ENCODE results near the gene SLC27A2.
"Not testable (repeated sequence)": the region's sequence is repeated elsewhere in the genome, so short reads cannot be mapped to it uniquely, and the experiment has no call there.

SLC27A2 gene

GRCh38 chr15:50150349-50150748 lies 31.6 kb upstream of the SLC27A2 start:
- Histone ChIP-seq H3K4me1 (no peaks in the 10 kb centered on the region), H3K36me3 (no peaks in the 10 kb centered on the region), H3K9me3 (peaks cover 0 to 6% (median 0%) of the 10 kb centered on the region in 3 donors), H3K27me3 (no peaks in the 10 kb centered on the region), H3K4me3 (no peak overlapping the region), H3K27ac (no peak overlapping the region)
- TF ChIP-seq, protein P1, sequence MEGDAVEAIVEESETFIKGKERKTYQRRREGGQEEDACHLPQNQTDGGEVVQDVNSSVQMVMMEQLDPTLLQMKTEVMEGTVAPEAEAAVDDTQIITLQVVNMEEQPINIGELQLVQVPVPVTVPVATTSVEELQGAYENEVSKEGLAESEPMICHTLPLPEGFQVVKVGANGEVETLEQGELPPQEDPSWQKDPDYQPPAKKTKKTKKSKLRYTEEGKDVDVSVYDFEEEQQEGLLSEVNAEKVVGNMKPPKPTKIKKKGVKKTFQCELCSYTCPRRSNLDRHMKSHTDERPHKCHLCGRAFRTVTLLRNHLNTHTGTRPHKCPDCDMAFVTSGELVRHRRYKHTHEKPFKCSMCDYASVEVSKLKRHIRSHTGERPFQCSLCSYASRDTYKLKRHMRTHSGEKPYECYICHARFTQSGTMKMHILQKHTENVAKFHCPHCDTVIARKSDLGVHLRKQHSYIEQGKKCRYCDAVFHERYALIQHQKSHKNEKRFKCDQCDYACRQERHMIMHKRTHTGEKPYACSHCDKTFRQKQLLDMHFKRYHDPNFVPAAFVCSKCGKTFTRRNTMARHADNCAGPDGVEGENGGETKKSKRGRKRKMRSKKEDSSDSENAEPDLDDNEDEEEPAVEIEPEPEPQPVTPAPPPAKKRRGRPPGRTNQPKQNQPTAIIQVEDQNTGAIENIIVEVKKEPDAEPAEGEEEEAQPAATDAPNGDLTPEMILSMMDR (IDR thresholded peaks at IDR 0.05): no peak
- DNase-seq: no peak
- intact Hi-C loops (cut with DNase I; ENCODE audit: low total_unique reads): no loop called here

GRCh38 chr15:50150851-50151250 lies 31.1 kb upstream of the SLC27A2 start:
- H3K36me3 ChIP-seq: no peaks in the 10 kb centered on the region
- no peaks in the 10 kb centered on the region for H3K27me3 ChIP-seq
- no peak for DNase-seq
- intact Hi-C loops (cut with DNase I; ENCODE audit: low total_unique reads): no loop called here
- no peak overlapping the region for H3K4me3 ChIP-seq
- no peak overlapping the region for H3K27ac ChIP-seq
- H3K4me1 ChIP-seq: no peaks in the 10 kb centered on the region
- peaks cover 0 to 6% (median 0%) of the 10 kb centered on the region in 3 donors for H3K9me3 ChIP-seq
- TF ChIP-seq, protein P1 (IDR thresholded peaks at IDR 0.05): no peak

DNA sequence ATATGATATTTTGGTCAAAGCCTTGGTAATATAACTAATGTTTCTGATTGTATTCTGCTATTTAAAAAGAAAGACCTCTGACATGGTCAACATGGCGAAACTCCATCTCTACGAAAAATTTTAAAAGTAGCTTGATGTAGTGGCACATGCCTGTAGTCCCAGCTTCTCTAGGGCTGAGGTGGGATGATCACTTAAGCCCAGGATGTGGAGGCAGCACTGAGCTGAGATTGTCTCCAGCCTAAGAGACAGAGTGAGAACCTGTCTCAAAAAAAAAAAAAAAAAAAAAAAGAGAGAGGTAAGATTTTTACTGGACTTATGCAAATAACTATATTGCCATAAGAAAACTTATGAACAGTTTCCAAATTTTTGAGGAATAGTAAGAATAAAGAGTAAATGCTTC lies 30.5 kb upstream of the SLC27A2 start:
- no peaks in the 10 kb centered on the region for H3K4me1 ChIP-seq
- DNase-seq: no peak
- no peaks in the 10 kb centered on the region for H3K27me3 ChIP-seq
- no peak overlapping the region for H3K4me3 ChIP-seq
- TF ChIP-seq, protein P1 (IDR thresholded peaks at IDR 0.05): no peak
- no peak overlapping the region for H3K27ac ChIP-seq
- intact Hi-C loops (cut with DNase I; ENCODE audit: low total_unique reads): no loop called here
- H3K36me3 ChIP-seq: no peaks in the 10 kb centered on the region
- H3K9me3 ChIP-seq: peaks cover 0 to 6% (median 0%) of the 10 kb centered on the region in 3 donors

DNA sequence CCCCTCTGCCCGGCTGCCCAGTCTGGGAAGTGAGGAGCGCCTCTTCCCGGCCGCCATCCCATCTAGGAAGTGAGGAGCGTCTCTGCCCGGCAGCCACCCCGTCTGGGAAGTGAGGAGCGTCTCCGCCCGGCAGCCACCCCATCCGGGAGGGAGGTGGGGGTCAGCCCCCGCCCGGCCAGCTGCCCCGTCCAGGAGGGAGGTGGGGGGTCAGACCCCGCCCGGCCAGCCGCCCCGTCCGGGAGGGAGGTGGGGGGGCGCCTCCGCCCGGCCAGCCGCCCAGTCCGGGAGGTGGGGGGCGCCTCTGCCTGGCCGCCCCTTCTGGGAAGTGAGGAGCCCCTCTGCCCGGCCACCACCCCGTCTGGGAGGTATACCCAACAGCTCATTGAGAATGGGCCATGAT lies 23.8 kb upstream of the SLC27A2 start:
- not testable (repeated sequence) for H3K9me3 ChIP-seq, H3K27ac ChIP-seq

GRCh38 chr15:50162969-50163718 lies 18.9 kb upstream of the SLC27A2 start:
- TF ChIP-seq, protein P1 (IDR thresholded peaks at IDR 0.05): no peak
- Histone ChIP-seq H3K27ac (no peak overlapping the region), H3K27me3 (no peaks in the 10 kb centered on the region), H3K36me3 (no peaks in the 10 kb centered on the region), H3K4me1 (no peaks in the 10 kb centered on the region), H3K9me3 (no peaks in the 10 kb centered on the region), H3K4me3 (no peak overlapping the region)
- no peak for DNase-seq
- intact Hi-C loops (cut with DNase I; ENCODE audit: low total_unique reads): no loop called here

More for the DNA sequence above, 23.8 kb upstream of the SLC27A2 start:
- H3K27me3 ChIP-seq; intact Hi-C loops (cut with DNase I; ENCODE audit: low total_unique reads); H3K4me1 ChIP-seq; DNase-seq; H3K36me3 ChIP-seq; H3K4me3 ChIP-seq: not testable (repeated sequence)

DNA sequence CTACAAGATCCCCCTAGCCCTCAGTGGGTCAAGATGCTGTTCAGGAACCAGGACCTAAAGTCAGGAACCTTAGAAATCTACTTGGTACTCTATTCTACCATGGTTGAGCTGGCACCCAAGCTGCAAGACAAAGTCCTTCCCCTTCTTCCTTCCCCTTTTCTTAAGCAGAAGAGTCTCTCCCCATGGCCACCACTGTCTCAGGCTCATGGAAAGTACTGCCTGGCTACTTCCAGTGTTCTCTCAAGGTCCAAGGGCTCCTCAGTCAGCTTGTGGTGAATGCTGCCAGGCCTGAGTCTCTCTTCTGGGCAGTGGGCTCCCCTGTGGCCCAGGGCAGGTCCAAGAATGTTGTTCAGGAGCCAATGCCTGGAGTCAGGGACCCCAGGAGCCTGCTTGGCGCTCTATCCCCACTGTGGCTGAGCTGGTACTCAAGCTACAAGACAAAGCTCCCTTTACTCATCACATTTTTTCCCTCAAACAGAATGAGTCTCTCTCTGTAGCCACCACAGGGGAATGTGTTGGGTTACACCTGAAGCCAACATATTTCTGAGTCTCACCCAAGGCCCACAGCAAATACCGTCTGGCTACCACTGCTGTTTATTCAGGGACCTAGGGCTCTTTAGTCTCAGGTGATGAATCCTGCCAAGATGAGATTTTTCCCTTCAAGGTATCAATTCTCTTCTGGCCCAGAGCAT lies 18.1 kb upstream of the SLC27A2 start:
- no peaks in the 10 kb centered on the region for H3K4me1 ChIP-seq
- no peak overlapping the region for H3K27ac ChIP-seq
- H3K4me3 ChIP-seq: no peak overlapping the region
- H3K9me3 ChIP-seq: no peaks in the 10 kb centered on the region
- TF ChIP-seq, protein P1 (IDR thresholded peaks at IDR 0.05): no peak
- DNase-seq: no peak
- H3K27me3 ChIP-seq: no peaks in the 10 kb centered on the region
- H3K36me3 ChIP-seq: no peaks in the 10 kb centered on the region
- intact Hi-C loops (cut with DNase I; ENCODE audit: low total_unique reads): no loop called here
